Daoy (cell line): Measurements from ENCODE around the gene SINHCAF. TPM values are rescaled to one million over a fixed set of nuclear protein-coding genes. Genes with fewer than 3 reads are reported as not detected.
"Not testable (repeated sequence)": the region's sequence is repeated elsewhere in the genome, so short reads cannot be mapped to it uniquely, and the experiment has no call there.

Source experiments
- DNase-seq: peaks from one replicate; pipeline ENCODE4 v3.0.0-alpha.2; 2015; ENCODE audit warnings: low read depth
- total RNA-seq: library from RNA; depleted of rRNA; stranded (reverse); fragments of >200 nt; shearing (Covaris generic); gene quantifications from 2 replicates; pipeline ENCODE4 v1.2.3, GENCODE V29; 2014; rRNA removed

The SINHCAF gene, protein sequence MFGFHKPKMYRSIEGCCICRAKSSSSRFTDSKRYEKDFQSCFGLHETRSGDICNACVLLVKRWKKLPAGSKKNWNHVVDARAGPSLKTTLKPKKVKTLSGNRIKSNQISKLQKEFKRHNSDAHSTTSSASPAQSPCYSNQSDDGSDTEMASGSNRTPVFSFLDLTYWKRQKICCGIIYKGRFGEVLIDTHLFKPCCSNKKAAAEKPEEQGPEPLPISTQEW
- total RNA-seq: 155 and 191 TPM in 2 replicates

GRCh38 chr12:31325877-31326631, at the start of gene SINHCAF:
SINHCAF (minus strand) TSS chr12:31326150; CDS start chr12:31298204, 27,946 bp downstream.
- peak; percentile 100 for DNase-seq

DNA sequence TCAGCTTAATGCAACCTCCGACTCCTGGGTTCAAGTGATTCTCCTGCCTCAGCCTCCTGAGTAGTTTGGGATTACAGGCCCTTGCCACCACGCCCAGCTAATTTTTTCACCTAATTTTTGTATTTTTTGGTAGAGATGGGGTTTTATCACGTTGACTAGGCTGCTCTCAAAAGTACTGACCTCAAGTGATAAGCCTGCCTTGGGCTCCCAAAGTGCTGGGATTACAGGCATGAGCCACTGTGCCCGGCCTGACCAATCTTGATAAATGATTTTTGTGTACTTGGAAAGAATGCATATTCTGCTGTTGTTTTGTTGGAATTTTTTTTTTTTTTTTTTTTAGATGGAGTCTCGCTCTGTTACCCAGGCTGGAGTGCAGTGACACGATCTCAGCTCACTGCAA, 49.5 kb upstream of the SINHCAF start:
- DNase-seq: not testable (repeated sequence)

DNA sequence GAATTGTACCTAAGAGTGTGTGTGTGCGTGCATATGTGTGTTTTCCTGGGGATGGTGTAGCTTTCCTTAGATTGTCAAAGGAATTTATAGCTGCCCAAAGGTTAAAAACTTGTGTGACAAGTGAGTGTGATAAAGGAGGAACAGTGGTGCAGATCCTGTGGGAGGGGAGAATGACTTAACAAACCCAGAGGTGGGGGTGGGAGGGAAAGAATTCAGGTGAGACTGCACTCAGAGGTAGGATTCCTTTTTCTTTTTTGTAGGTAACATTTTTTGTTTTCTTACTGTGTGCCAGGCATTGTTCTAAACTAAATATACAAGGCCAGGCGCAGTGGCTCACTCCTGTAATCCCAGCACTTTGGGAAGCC, 45.3 kb upstream of the SINHCAF start:
- no peak for DNase-seq

GRCh38 chr12:31370531-31371255, 44.7 kb upstream of the SINHCAF start:
- no peak for DNase-seq

DNA sequence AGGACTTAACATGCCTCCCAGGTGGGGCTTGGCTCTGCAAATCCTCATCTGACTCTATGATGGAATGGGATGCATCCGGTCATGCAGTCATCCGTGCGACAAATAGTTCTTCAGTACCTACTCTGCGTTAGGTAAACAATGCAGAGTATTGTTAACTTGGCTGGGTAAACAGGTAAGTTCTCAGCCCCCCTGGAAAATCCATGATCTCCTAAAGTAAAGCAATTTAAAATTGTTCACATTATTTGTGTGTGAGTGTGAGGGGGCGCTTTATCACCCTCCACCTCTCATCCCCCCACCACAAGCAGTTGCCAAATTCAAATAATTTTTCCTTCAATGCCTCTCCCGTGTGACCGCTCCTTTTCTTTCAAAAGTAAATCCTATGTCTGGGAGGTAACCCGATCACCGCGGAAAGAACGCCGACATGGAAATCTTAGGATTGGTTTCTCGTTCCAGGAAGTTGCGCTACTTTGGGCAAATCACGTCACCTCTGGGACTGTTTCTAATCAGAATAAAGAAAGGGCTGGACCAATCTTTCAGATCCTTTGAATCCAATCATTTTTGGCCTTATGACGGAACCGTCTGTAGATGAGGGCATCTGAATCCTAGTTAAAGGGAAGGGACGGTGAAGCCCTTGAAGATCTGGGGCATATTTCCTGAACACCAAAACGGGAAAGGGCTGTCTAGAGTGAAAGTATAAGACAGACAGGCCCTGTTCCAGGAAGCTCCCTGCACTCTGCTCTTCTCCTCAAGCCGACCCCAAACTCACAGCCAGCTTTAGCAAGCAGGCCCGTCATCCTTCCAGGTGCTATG, 44.0 kb upstream of the SINHCAF start:
- no peak for DNase-seq

DNA sequence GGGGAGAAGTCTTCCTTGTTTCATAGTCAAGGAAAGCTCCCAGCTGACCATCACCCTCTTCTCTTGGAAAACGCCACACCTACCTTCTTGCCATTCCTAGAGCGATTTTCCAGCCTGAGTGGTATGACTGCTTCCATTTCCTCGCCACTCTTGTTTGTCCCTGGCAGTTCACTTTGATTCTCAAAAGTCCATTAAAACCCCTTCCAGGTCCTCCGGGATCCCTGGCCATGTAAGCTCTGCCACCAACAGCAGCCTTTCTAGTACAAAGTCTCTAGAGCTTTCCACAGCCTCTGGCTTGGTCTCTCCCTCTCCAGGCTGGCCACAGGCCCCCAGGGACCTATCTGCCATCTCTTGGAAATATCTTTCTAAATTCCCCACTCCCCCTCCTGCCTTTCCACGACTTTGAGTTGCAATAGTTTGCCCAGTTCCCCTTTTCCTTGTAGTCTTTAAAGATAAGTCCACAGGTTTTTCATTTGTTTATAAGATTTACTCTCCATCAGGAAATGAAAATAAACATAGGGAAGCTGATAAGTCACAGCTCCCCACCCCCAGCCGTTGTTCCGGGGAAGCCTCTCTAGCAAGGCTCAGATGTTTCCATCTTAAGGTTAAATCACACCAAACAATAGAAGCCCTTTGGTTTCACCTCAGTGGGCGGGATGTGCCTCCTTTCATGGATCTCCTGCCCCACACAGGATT, 42.9 kb upstream of the SINHCAF start:
- DNase-seq: peak; percentile 5

- no peak for DNase-seq
These were observed 40.2 kb upstream of the SINHCAF start for GRCh38 chr12:31366104-31366621.

DNA sequence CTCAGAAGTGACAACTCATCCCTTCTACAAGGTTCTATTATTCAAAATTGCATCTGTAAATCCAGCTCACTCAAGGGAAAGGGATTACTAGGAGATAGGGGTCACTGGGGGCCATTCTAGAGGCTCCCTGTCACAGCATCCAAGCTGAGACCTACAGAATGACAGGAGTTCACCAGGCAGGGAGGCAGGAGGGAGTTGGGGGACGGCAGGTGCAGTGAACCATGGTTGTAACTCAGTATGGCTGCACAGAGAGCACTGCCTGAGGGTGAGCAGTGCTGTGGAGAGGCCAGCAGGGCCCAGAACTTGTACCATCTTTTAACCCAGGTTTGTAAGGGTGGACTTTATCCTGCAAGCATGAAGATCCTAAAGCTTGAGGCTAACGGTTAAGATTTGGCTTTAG, 37.9 kb upstream of the SINHCAF start:
- no peak for DNase-seq

GRCh38 chr12:31363416-31363809, 37.5 kb upstream of the SINHCAF start:
- DNase-seq: no peak

DNA sequence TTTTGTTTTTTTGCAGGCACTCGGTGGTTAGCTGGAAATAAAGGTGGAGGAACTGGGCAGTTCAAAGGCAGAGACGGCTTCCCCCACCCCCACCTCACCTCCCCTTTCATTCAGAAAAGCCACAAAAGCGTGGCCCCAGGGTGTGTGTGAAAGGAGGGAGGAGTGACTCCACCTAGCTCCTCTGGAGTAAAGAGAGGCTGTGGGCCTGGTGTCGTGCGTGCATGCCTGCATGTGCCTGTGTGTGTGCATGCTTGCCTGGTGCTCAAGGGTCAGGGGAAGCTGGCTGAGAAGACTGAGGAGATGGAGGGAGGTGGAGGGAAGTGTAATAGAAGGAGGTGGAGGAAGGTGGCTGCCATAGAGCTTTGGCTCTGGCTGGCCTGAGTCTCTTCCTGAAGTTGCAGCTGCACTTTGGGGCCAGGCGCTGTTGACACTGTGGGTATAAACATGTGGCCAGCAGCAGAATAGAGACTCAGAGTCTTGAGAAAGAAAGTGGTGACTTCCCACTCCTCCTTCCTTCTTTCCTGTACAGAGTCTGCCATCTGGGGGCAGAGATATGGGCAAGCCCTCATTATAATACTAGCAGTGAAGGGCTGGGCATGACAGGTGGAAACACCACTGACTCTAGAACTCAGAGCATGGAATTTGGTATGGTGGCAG, 36.9 kb upstream of the SINHCAF start:
- DNase-seq: peak; percentile 18

- DNase-seq: peak; percentile 12
These were observed 36.3 kb upstream of the SINHCAF start for GRCh38 chr12:31362115-31362758.

GRCh38 chr12:31361730-31362114, 35.8 kb upstream of the SINHCAF start:
- DNase-seq: no peak

DNA sequence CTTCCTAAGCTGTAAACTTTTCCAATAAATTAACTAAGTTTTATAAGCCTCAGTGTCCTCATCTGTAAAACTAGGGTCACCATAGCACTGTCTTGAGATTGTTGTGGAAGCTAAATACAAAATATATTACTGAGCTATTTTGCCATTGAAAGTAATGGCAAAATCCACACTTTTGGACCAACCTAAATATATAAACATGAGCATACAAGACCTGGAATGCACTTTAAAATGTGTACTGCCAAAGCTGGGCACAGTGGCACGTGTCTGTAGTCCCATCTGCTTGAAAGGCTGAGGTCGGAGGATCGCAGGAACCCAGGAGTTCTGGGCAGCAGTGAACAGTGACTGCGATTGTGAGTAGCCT, 29.8 kb upstream of the SINHCAF start:
- no peak for DNase-seq

DNA sequence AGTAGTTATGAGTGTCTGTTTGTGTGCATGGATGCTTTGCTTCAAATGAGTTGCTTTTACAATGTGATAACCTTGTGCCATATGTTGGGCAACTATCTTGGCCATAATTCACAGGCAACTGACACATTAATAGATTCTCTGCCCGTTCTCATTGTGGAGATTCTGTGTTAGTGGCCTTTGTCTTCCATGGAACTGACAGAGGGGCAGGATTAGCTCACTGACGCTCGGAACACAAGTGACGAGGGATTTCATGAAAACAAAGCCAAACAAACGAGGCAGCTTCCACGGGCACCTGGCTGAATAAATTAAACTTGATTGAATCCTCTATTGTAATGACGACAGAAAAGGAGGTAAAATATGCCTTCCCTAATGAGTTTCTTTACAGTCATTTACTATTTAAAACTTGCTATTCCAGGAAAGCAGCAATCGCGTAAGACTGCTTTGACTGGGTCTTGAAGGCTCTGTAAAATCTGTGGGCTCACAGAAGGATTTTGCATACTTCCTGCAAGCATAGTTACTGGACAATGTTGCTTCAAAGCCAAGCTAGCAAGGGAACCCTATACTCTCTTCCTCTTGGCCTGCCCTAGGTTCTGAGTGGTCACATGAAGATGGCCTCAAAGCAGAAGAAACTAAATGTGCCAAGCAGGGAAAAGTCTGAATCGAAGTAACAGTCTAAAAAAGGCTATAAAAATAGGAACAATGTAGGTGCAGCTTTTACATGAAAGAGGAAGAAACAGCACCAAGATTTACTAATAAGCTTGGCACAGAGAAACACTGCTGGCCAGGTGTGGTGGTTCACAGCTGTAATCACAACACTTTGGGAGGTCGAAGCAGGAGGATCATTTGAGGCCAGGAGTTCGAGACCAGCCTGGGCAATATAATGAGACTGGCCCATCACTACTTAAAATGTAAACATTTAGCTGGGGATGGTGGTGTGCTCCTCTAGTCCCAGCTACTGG, 28.1 kb upstream of the SINHCAF start:
- DNase-seq: no peak

- no peak for DNase-seq
These were observed 20.3 kb upstream of the SINHCAF start for GRCh38 chr12:31346267-31346666.

GRCh38 chr12:31343139-31343538, 17.2 kb upstream of the SINHCAF start:
- DNase-seq: no peak

DNA sequence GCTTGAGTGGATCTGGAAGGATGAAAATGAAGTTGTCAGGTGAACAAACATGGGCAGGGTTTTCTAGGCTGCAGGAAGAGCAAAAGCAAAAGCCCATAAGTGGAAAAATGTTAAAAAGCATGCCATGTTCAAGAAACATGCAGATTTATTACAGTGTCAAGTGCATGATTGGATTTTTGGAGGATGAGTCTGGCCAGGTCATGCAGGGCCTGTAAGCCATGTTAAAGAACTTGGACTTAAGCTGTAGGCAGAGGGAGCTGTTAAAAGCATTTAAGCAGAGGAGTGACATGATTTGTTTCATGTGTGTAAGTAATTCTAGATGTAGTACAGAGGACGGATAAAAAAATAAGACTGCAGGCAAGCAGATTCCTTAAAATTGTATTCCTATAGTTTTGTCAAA, 16.3 kb upstream of the SINHCAF start:
- no peak for DNase-seq

GRCh38 chr12:31339831-31340622, 14.1 kb upstream of the SINHCAF start:
- DNase-seq: no peak
